ENCODE data around the gene STEAP4. TPM values are rescaled to one million over a fixed set of nuclear protein-coding genes. Genes with fewer than 3 reads are reported as not detected.

Gene STEAP4
- total RNA-seq, 4 donors from 2014 or later: 5.8 to 57.4 (median 22.9) TPM

DNA sequence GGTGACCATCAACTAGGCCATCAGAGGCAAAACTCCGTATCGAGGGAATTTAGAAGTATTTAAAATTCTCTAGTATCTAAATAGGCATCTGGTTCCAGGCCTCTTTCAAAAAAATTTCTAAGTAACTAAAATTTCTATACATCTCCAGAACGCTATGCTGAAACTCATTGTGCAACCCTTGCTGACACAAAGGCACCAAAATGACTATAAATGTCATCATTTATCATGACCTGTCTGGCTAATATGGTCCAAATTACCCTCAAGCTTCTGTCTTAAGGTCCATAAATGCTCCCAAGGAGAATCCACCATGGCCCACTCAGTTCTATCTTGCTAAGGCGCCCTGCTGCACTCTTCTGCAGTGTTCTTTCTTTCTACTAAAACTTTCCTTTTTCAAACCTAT lies 16.2 kb downstream of the STEAP4 start:
- Histone ChIP-seq H3K4me1 (no peaks in the 10 kb centered on the region), H3K27ac (no peak overlapping the region), H3K4me3 (no peak overlapping the region), H3K27me3 (no peaks in the 10 kb centered on the region), H3K9me3 (no peaks in the 10 kb centered on the region), H3K36me3 (no peaks in the 10 kb centered on the region)
- no peak for TF ChIP-seq POLR2A (IDR thresholded peaks at IDR 0.05)
- intact Hi-C loops (cut with DNase I; ENCODE audit: low total_unique reads): no loop called here
- no peak for DNase-seq

DNA sequence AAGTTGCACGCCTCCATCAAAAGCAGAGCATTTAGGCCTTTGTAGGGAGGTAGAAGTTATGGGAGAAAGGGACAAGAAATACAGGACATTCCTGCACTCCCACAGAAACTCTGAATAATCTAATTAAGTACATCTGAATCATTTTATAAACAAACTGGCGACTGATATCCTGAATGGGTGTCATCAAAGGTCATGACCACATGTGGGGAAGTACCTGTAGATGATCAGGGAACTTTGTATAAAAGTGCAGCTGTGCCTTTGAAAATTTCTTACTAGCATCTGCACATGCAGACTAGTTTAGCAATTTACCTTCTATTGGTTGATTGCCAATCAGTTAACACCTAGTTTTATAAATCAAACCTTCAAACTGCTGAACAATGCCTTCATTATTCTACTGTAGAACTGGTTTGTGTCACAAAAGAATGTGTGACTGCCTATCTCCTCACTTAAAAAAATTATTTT lies 17.1 kb downstream of the STEAP4 start:
- TF ChIP-seq, protein P1, sequence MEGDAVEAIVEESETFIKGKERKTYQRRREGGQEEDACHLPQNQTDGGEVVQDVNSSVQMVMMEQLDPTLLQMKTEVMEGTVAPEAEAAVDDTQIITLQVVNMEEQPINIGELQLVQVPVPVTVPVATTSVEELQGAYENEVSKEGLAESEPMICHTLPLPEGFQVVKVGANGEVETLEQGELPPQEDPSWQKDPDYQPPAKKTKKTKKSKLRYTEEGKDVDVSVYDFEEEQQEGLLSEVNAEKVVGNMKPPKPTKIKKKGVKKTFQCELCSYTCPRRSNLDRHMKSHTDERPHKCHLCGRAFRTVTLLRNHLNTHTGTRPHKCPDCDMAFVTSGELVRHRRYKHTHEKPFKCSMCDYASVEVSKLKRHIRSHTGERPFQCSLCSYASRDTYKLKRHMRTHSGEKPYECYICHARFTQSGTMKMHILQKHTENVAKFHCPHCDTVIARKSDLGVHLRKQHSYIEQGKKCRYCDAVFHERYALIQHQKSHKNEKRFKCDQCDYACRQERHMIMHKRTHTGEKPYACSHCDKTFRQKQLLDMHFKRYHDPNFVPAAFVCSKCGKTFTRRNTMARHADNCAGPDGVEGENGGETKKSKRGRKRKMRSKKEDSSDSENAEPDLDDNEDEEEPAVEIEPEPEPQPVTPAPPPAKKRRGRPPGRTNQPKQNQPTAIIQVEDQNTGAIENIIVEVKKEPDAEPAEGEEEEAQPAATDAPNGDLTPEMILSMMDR (IDR thresholded peaks at IDR 0.05): no peak
- no peak for TF ChIP-seq POLR2A (IDR thresholded peaks at IDR 0.05)
- H3K36me3 ChIP-seq: no peaks in the 10 kb centered on the region
- H3K4me1 ChIP-seq: no peaks in the 10 kb centered on the region
- no peaks in the 10 kb centered on the region for H3K27me3 ChIP-seq
- DNase-seq: no peak
- no peak overlapping the region for H3K4me3 ChIP-seq
- H3K9me3 ChIP-seq: no peaks in the 10 kb centered on the region
- no peak overlapping the region for H3K27ac ChIP-seq
- intact Hi-C loops (cut with DNase I; ENCODE audit: low total_unique reads): no loop called here

DNA sequence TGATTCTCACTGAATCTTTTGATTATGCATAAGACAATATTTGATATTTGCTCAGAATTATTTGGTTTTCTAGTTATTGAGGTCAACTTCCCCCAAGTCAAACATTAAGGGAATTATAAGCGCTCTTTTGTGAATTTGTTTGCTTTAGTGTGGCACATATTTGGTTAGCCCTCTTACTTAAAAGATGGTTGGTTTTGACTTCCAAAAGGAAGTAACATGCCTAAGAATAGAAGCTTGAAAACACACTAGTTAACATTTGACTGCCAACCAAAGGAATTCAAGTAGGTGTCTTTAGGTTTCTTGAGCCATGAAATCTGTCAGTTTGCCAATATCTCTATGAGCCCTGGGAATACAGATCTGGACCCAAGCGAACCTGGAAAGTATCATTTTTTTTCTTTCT lies 24.9 kb downstream of the STEAP4 start:
- no peak for DNase-seq
- Histone ChIP-seq H3K36me3 (no peaks in the 10 kb centered on the region), H3K27ac (no peak overlapping the region), H3K4me3 (no peak overlapping the region), H3K4me1 (no peaks in the 10 kb centered on the region), H3K9me3 (no peaks in the 10 kb centered on the region), H3K27me3 (no peaks in the 10 kb centered on the region)
- TF ChIP-seq, protein P1 (IDR thresholded peaks at IDR 0.05): no peak
- intact Hi-C loops (cut with DNase I; ENCODE audit: low total_unique reads): no loop called here

DNA sequence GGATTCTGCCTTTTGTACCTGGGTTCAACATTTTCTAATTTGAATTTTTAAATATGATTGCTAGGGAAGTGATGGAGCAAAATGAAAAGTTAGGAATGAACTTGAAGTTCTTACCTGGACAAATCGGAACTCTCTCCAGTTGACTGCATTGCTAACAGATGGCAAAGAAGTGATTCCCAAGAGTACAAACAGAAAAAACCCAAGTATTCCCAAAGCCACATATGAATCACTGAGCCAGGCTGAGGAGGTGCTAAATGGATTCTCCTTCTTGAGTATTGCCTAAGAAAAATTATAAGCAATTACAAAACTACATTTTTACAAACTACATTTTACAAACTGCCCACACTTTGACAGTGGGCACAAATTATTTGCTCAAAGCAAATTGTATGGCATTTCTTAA lies 25.9 kb downstream of the STEAP4 start:
- no peaks in the 10 kb centered on the region for H3K36me3 ChIP-seq
- no peak overlapping the region for H3K27ac ChIP-seq
- no peaks in the 10 kb centered on the region for H3K9me3 ChIP-seq
- intact Hi-C loops (cut with DNase I; ENCODE audit: low total_unique reads): no loop called here
- H3K4me3 ChIP-seq: no peak overlapping the region
- no peak for DNase-seq
- no peaks in the 10 kb centered on the region for H3K4me1 ChIP-seq
- TF ChIP-seq, protein P1 (IDR thresholded peaks at IDR 0.05): no peak
- TF ChIP-seq POLR2A (IDR thresholded peaks at IDR 0.05): no peak
- no peaks in the 10 kb centered on the region for H3K27me3 ChIP-seq

DNA sequence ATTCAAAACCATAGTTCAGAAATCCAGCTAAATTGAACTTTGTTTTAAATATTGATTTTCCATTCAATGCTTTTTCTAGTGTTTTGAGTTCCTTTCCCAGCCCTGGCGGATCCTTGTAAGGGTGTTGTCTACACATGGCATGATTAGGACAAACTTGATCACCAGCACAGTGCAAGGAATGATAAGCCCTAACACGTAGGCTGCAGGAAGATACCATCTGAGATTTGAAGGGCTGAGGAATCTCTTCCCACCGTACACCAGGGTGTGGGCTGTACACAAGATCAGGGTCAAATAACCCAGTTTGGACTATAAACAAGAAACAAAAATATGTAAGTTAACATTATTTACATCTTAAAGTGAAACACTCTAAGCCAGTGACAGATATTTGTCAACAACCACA lies 27.4 kb downstream of the STEAP4 start:
- H3K4me3 ChIP-seq: no peak overlapping the region
- H3K27me3 ChIP-seq: no peaks in the 10 kb centered on the region
- no peaks in the 10 kb centered on the region for H3K4me1 ChIP-seq
- H3K36me3 ChIP-seq: no peaks in the 10 kb centered on the region
- H3K9me3 ChIP-seq: no peaks in the 10 kb centered on the region
- TF ChIP-seq, protein P1 (IDR thresholded peaks at IDR 0.05): no peak
- no peak for TF ChIP-seq POLR2A (IDR thresholded peaks at IDR 0.05)
- no peak overlapping the region for H3K27ac ChIP-seq
- intact Hi-C loops (cut with DNase I; ENCODE audit: low total_unique reads): no loop called here
- no peak for DNase-seq

DNA sequence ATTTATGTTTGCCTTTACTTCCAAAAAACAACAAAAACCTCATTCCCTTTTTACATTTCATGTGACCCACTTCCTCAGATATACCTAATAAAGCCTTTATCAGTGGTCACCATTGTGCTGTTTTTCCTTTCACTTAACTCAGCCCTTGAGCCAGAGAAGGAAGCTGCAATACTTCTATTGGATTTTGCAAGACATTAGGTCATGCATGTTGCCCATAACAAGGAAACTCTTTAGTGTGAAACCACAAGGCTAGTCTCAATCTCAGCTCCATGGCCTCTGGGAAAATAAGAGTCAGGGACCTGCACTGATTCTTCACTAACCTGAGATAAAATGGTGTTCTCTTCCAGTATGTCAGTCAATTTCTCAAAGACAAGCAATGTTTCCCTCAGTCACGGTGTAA lies 27.8 kb downstream of the STEAP4 start:
- intact Hi-C loops (cut with DNase I; ENCODE audit: low total_unique reads): no loop called here
- Histone ChIP-seq H3K27ac (no peak overlapping the region), H3K27me3 (no peaks in the 10 kb centered on the region), H3K4me3 (no peak overlapping the region), H3K9me3 (no peaks in the 10 kb centered on the region), H3K36me3 (no peaks in the 10 kb centered on the region), H3K4me1 (no peaks in the 10 kb centered on the region)
- TF ChIP-seq, protein P1 (IDR thresholded peaks at IDR 0.05): no peak
- no peak for TF ChIP-seq POLR2A (IDR thresholded peaks at IDR 0.05)
- DNase-seq: no peak
